ENCODE data around the gene RBM4B.

Gene RBM4B

GRCh38 chr11:66706989-66707388, 29.3 kb upstream of the RBM4B start:
- DNase-seq = no peak

- DNase-seq = no peak
These were observed 28.1 kb upstream of the RBM4B start for GRCh38 chr11:66705587-66706335.

GRCh38 chr11:66704659-66705360, 27.1 kb upstream of the RBM4B start:
- no peak for DNase-seq

- DNase-seq = no peak
These were observed 23.9 kb upstream of the RBM4B start for GRCh38 chr11:66701432-66702240.

- no peak for DNase-seq
These were observed 23.1 kb upstream of the RBM4B start for GRCh38 chr11:66700742-66701141.

- DNase-seq = no peak
These were observed 22.6 kb upstream of the RBM4B start for GRCh38 chr11:66700337-66700736.

- DNase-seq = no peak
These were observed 20.8 kb upstream of the RBM4B start for GRCh38 chr11:66698491-66698890.

- DNase-seq = no peak
These were observed 20.3 kb upstream of the RBM4B start for GRCh38 chr11:66697988-66698387.

GRCh38 chr11:66696146-66696545, 18.5 kb upstream of the RBM4B start:
- no peak for DNase-seq

- DNase-seq = peak; percentile 96 to 97
These were observed 17.1 kb upstream of the RBM4B start for GRCh38 chr11:66694732-66695207.

GRCh38 chr11:66694056-66694410, 16.3 kb upstream of the RBM4B start:
- no peak for DNase-seq

GRCh38 chr11:66693356-66694055, 15.8 kb upstream of the RBM4B start:
- DNase-seq = no peak

- DNase-seq = no peak
These were observed 15.2 kb upstream of the RBM4B start for GRCh38 chr11:66692871-66693331.

GRCh38 chr11:66692446-66692845, 14.8 kb upstream of the RBM4B start:
- no peak for DNase-seq

GRCh38 chr11:66691311-66691980, 13.8 kb upstream of the RBM4B start:
- no peak for DNase-seq

GRCh38 chr11:66689661-66690590, 12.2 kb upstream of the RBM4B start:
- DNase-seq = no peak

- no peak for DNase-seq
These were observed 11.2 kb upstream of the RBM4B start for GRCh38 chr11:66688561-66689534.

- DNase-seq = no peak
These were observed 10.2 kb upstream of the RBM4B start for GRCh38 chr11:66687831-66688281.

All from inflammatory macrophage treated with lipopolysaccharide for 1 hour (primary cell).